ENCODE measurements around the gene RPS23. TPM values are rescaled to one million over a fixed set of nuclear protein-coding genes. Genes with fewer than 3 reads are reported as not detected.
A peak's percentile ranks its signal among the peaks of the same experiment; 100 is the strongest.

Gene RPS23
- total RNA-seq, 2 donors from 2014 or later = 1,337 to 2,849 TPM

GRCh38 chr5:82290005-82290404, 11.9 kb upstream of the RPS23 start:
- Histone ChIP-seq H3K9me3 (no peaks in the 10 kb centered on the region), H3K27ac (no peak overlapping the region), H3K4me3 (no peak overlapping the region), H3K27me3 (no peaks in the 10 kb centered on the region), H3K4me1 (no peaks in the 10 kb centered on the region), H3K36me3 (no peaks in the 10 kb centered on the region)
- no peak for TF ChIP-seq CTCF (IDR thresholded peaks at IDR 0.05)
- DNase-seq (ENCODE audit: low spot score) = no peak

DNA sequence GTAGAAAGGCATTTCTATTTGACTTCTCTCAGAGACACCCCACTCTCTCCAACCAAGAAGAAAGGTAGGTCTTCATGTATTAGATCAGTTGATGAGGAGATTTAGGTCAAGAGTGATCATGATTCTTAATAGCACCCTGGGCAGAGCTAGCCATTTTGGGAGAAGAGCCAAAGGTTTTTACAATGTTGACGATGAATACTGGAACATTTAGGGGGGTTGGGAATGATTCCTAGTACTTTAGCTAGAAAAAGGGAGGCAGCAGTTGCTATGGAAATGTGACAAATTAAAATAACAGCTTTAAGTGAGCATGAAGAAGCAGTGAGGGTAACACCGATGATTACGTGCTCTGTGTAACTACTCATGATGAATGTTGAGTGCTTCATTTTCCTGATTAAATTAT, 9.5 kb upstream of the RPS23 start:
- no peak for TF ChIP-seq CTCF (IDR thresholded peaks at IDR 0.05)
- no peak for DNase-seq (ENCODE audit: low spot score)

DNA sequence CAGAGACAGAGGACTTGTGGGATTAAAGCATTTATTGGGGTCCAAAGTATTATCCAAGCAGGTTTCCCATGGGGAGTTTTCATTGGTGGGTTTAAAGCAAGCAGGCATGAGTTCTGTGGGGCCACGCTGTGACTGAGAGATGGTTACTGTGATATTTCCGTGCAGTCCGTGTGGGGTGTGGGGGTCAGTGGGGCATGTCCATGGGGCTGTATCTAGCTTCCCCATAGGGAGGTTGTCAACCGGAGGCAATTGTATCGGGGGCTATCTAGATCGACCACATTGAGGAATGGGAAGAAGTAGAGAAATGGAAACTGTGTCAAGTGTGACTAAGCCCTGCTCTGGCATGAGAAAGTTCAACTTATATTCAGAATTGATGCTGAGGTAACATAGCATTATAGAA, 7.1 kb upstream of the RPS23 start:
- no peaks in the 10 kb centered on the region for H3K36me3 ChIP-seq
- no peak overlapping the region for H3K27ac ChIP-seq
- no peak overlapping the region for H3K4me3 ChIP-seq
- no peaks in the 10 kb centered on the region for H3K4me1 ChIP-seq
- no peak for TF ChIP-seq CTCF (IDR thresholded peaks at IDR 0.05)
- H3K9me3 ChIP-seq = no peaks in the 10 kb centered on the region
- no peaks in the 10 kb centered on the region for H3K27me3 ChIP-seq
- DNase-seq (ENCODE audit: low spot score) = no peak

More for the DNA sequence above, 9.5 kb upstream of the RPS23 start:
- H3K27ac ChIP-seq = no peak overlapping the region
- no peaks in the 10 kb centered on the region for H3K4me1 ChIP-seq
- no peaks in the 10 kb centered on the region for H3K36me3 ChIP-seq
- H3K4me3 ChIP-seq = no peak overlapping the region
- no peaks in the 10 kb centered on the region for H3K27me3 ChIP-seq
- no peaks in the 10 kb centered on the region for H3K9me3 ChIP-seq

DNA sequence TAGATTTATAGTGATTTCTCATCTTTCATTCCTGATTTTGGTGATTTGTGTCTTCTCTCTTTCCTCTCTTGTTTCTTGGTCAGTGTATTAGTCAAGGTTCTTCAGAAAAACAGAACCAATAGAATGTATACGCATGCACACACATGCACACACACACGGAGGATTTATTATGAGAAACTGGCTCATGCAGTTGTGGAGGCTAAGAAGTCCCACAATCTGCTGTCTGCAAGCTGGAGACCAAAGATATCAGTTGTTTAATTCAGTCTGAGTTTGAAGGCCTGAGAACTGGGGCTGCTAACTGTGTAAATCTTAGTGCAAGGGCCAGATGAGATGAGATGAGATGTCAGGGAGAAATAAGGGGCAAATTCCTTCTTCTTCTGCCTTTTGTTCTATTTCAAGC, 5.7 kb upstream of the RPS23 start:
- Histone ChIP-seq H3K4me1 (peaks cover 0 to 7% of the 10 kb centered on the region in 2 donors), H3K27me3 (no peaks in the 10 kb centered on the region), H3K27ac (no peak overlapping the region), H3K4me3 (no peak overlapping the region), H3K36me3 (no peaks in the 10 kb centered on the region), H3K9me3 (no peaks in the 10 kb centered on the region)
- TF ChIP-seq CTCF (IDR thresholded peaks at IDR 0.05) = no peak
- DNase-seq (ENCODE audit: low spot score) = no peak

DNA sequence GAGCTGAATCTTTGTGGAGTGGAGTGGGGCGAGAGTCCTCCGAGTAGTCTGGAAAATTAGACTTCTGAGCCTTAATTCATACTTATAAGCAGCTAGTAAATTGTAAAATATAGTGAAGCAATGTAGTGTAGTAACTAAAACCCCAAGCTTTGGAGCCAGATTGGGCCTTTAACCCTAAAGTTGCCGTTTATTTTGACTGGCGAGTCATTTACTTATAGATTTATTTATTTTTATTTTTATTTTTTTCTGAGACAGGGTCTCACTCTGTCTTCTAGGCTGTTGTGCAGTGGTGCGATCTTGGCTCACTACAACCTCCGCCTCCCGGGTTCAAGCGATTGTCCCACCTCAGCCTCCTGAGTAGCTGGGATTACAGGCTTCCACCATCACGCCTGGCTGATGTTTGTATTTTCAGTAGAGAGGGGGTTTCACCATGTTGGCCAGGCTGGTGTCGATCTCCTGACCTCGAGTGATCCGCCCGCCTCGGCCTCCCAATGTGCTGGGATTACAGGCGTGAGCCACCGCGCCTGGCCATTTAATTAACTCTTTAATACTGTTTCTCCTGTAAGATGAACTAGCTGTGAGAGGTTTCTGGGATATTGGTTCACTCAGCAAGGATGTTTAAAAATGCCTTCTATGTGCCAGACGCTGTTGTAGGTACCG, 687 bp upstream of the RPS23 start:
- peak overlapping the region; percentile 63 to 86 for H3K4me3 ChIP-seq
- DNase-seq (ENCODE audit: low spot score) = no peak
- no peaks in the 10 kb centered on the region for H3K27me3 ChIP-seq
- H3K9me3 ChIP-seq = no peaks in the 10 kb centered on the region
- peaks cover 25% of the 10 kb centered on the region for H3K36me3 ChIP-seq
- no peak for TF ChIP-seq CTCF (IDR thresholded peaks at IDR 0.05)
- H3K4me1 ChIP-seq = peaks cover 0 to 18% of the 10 kb centered on the region in 2 donors
- peak overlapping the region; percentile 77 to 86 for H3K27ac ChIP-seq

DNA sequence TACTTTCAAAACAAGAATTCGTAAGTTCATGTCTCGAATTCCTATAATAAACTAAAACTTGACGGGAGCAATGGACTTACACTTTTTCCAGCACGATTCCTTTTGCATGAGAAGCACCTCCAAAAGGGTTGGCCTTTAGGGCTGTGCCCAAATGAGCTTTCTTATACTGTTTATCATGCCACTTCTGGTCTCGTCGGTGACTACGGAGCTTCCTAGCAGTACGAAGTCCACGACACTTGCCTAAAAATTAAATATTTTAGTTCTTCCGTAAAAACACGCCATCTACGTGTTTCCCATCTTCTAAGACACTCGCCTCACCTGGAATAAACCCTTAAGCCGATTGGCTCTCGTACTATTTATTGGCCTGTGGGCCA, 554 bp downstream of the RPS23 start:
- no peak for TF ChIP-seq CTCF (IDR thresholded peaks at IDR 0.05)
- no peaks in the 10 kb centered on the region for H3K9me3 ChIP-seq
- no peak for DNase-seq (ENCODE audit: low spot score)
- peaks cover 25% of the 10 kb centered on the region for H3K36me3 ChIP-seq
- H3K4me1 ChIP-seq = peaks cover 0 to 18% of the 10 kb centered on the region in 2 donors
- H3K4me3 ChIP-seq = peak overlapping the region; percentile 63 to 86
- peak overlapping the region; percentile 77 to 86 for H3K27ac ChIP-seq
- H3K27me3 ChIP-seq = no peaks in the 10 kb centered on the region

Data from right atrium auricular region (tissue), 2 donors.